Suppressor macrophage treated with lipopolysaccharide for 4 hours (primary cell): ENCODE data around the gene ENPEP.
"Not testable (repeated sequence)": the region's sequence is repeated elsewhere in the genome, so short reads cannot be mapped to it uniquely, and the experiment has no call there.

Source experiments
- DNase-seq: peaks from one replicate; pipeline ENCODE4 v3.0.0-alpha.2; 2020

ENPEP gene

DNA sequence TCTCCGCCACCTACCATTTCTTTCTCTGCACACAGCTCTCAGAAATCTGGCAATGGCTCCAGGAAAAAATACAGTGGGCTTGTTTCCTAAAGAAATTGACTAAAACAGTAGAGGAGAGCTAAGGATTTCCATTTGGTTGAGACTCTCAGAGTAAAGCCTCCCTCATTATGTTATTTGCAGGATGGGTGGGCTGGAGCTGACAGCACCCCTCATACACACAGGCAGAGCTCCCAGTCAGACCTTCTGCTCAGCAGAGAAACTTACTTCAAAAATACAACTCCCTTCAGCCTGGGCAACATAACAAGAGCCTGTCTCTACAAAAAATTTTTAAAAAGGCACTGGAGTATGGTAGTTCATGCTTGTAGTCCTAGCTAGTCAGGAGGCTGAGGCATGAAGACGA is 44.9 kb downstream of the ENPEP start:
- DNase-seq = no peak

DNA sequence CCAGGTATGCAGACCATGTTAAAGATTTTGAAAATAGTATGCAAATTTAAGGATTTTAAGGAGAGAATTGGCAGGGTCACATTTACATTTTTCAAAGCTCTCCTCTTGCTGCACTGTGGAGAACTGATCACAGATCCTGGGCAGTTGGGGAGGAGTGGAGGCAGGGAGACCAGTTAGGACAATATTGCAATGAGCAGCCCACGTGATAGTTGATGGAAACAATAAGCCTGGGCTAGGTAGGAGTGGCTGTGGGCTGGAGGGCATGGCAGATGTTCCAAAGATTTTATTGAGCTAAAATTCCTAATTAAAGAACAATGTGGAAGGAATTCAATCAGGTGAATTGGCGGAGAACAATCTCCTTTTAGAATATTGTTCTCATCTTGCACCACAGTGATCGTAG is 50.6 kb downstream of the ENPEP start:
- DNase-seq = no peak

DNA sequence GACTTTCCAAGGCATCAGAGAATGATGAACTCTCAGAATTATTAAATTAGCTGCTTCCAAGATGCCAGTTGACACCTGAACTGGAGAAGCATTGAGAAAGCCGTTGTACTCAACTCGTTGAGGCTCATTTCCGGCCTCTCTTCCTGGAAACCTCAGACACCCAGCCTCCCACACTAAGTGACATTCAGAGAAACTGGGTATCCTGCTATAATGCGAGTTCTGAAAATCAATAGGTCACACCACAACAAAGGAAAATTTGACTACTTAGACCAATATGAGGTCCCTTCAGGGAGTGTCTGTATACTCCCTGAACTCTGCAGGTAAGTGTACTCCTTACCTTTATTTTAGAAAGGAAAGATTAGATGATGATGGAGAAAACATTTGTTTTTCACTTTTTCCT is 51.2 kb downstream of the ENPEP start:
- no peak for DNase-seq

DNA sequence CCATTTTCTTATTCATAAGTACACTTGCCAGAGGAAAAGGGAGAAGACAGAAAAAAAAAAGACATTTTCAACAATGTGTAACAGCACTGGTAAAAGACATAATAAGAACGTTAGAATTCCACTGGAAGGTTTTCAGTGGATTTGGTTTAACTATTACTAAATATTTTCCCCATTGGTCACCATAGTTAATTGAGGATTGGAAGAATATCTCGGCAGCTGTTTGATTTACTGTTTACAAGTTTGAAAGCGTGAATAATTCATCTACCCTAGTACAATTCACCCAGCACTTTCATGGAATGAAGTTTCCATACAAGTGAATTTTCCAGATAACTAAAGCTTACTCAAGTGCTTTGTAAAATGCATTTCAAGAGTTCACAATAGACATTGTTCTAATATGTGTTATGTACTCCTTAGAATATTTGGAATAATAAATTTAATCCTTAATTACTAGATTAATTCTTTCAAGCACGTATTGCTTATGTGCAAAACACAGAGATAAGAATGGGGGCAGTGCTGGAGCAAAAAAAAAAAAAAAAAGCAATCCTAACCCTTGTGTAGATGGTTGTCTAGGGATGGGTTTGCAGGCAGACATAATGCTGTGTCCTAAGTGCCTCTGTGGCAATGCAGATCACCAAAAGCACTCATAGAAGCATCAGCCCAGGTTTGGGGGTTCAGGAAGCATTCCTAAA is 57.1 kb downstream of the ENPEP start:
- DNase-seq = no peak

DNA sequence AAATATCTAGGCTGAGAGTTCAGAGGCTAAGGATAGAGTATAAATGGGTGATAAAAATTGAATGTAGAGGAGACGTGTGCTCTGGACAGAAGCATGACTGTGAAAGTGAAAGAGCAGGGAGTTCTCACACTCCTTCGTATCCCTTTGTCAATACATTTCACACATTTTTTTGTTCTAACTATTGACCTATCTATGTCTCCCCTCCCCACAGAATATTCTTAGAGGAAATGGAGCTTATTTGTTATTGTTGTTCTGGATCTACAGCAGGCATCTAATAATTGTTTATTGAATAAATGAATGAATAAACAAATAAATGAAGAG is 57.6 kb downstream of the ENPEP start:
- no peak for DNase-seq

DNA sequence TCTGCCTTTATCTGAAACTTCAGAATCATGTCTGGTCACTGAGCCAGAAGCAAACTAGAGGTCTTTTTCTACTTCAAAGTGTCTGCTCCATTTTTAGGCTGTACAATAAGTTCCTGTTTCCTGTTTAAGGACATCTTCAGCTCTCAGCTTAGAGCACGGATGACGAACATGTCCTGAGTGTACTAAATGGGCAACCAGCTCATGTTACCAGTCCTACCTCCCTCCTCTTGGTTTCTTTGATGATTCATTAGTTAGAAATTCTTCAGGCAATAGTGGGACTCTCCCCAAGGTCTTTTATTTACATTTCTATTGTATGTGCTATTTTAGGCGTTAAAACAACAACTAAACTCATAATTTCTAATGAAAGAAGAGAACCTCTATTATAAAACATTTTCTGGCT is 58.0 kb downstream of the ENPEP start:
- DNase-seq = no peak

DNA sequence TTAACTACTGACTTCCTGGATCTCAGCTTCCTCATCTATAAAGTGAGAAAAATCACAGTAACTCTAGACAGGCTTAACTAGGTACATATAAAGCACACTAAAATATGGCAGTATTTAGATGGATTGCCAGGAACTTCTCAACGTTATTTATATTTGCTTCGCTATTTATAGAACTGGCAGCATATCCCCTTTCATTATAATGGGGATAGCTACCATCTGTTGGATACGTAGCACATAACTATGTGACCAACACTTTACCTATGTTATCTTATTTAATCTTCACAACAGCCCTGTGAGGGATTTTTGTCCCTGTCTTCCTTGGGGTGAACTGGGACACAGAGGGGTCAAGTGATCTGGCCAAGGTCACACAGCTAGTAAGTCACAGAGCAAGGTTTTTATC is 64.6 kb downstream of the ENPEP start:
- no peak for DNase-seq

DNA sequence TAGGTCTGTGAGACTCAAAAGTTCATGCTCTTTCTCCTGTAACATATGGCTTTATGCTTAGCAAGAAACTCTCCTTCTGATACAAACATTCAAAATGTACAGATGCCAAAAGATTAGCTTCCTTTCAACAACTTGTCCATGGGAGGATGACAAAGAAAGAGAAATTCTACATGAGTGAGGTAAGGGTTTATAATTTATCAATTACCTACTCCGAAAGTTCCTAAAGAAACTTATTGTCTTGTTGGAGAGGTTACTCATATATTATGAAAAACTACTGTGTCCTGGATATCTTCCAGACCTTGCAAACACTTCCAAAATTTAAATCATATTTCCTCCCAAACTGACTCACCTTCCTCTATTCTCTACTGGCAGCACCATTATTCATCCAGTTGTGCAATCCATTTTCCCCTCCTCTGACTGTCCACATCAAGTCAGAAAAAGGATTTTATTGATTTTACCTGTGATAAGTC is 65.1 kb downstream of the ENPEP start:
- no peak for DNase-seq

DNA sequence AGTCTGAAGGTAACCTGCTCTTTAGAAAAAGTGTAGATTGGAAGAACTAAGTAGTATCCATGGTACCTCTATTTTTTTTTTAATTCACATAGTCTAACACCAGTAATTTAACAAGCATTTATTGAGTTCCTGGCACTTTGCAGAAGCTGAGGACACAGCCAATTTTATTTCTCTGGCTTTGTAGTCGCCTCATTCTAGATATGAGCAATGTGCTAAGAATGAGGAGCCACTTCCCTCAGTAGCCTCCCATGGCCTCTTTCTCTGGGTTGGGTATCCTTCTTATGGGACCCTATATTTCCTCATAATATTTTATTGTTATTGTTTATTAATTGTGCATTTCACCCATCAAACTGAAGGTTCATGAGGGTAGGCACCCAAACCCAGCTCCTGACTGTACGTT is 67.6 kb downstream of the ENPEP start:
- no peak for DNase-seq

DNA sequence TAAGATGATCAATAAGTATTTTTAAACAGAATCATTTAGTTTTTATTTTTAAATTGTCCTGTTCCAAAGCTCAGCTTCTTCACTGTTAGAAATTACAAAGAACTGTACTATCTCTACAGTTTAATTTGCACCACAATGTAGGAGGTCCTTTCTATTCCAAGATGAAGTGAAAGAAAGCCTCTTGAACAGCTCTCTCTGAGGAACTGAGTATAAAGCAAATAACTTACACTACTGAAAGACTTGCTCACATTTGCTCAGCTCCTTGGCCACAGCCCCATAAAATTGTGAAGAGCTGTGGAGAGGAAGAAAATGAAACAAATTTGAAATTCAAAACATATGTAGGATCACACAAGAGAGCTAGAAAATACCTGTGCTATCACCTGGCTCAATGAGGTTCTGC is 68.6 kb downstream of the ENPEP start:
- DNase-seq = no peak

DNA sequence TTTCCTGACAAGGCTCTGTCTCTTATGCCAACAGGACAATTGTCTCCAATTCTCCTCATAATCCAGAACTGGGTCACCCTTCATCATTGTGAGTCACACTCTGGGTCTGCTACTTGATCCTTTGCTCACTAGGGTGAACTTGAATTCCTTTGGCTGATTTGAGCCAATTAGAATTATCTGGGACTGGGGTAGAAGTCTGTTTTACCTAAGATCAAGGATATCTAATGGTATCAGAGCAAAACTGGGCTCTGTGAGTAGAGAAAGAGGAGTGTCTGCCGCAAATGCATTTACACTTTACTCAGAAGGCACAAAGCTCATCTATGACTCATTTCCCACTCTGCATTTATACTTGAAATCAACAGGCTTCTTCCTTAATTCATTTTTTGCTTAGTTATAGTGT is 74.3 kb downstream of the ENPEP start:
- DNase-seq = no peak

DNA sequence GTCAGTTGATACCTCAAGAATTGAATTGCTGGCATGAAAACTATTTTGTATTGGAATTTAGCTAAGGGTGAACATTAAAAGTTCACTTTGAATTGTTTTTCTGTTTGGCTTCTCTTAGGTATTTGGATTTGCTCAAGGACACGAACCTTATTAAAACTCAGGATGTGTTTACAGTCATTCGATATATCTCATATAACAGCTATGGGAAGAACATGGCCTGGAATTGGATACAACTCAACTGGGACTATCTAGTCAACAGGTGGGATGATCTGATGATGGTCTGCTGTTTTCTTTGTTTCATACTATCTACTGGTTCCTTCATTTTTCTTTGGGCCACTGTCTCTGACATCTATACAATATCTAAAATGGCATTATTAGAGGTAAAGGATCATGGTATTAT is 77.2 kb downstream of the ENPEP start:
- DNase-seq = no peak

DNA sequence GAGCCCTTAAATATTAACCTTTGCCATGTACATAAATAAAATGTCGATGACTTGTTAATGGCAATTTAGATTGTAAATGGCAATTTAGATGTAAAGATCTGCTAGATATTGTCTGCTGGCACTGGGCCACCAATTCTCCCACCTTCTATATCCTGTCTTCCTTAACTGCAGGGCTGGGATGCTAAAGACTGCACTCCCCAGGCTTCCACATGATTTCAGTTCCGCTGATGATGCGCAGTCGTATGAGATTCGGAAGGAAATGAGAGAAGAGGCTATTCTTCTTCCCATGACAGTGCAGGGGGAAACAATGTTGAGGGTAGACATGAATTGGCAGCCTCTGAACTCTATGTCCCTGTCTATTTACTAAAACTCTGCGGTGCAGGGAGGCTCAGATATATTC is 91.3 kb downstream of the ENPEP start:
- no peak for DNase-seq

DNA sequence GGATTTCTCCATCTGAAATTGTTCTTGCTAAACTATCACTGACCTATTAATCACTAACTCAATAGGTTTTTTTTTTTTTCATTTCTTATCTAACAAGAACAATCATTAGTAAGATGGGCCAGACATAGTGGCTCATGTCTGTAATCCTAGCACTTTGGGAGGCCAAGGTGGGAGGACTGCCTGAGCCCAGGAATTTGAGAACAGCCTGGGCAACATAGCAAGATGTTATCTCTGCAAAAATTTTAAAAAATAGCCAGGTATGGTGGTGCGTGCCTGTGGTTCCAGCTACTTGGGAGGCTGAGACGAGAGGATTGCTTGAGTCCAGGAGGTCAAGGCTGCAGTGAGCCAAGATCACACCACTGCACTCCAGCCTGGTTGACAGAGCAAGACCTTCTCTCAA is 100.7 kb downstream of the ENPEP start:
- not testable (repeated sequence) for DNase-seq

DNA sequence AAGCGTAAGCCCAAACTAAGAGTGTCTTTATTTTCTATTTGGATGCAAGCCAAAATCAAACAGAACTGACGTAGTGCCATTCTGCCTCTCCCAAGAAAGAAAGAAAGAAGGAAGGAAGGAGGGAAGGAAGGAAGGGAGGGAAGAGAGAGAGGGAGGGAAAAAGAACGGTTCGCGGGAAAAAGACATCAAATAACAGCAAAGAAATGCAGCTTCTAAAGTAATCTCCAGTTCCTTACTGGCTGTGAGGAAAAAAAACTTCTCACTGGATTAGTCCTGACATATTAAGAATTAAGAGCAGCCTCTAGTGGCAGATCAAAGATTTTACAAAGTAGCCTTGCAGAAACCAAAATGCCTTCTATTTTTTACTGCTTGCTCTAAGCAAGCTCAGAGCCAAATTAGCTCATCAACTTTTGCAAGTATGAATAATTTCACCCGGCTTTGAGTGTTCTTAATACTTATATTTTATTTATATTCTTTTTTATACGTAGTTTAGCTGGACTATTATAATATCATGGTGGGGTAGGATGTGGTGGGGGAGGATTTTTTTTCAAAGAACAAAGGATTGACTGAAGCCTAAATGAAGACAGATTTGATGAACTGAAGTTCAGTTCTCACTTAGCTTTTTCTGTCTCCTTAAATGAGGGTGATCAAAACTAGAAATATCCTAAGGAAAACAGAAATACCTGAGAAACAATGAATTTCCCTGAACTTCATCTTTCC is 110.3 kb downstream of the ENPEP start:
- DNase-seq = peak; percentile 2

DNA sequence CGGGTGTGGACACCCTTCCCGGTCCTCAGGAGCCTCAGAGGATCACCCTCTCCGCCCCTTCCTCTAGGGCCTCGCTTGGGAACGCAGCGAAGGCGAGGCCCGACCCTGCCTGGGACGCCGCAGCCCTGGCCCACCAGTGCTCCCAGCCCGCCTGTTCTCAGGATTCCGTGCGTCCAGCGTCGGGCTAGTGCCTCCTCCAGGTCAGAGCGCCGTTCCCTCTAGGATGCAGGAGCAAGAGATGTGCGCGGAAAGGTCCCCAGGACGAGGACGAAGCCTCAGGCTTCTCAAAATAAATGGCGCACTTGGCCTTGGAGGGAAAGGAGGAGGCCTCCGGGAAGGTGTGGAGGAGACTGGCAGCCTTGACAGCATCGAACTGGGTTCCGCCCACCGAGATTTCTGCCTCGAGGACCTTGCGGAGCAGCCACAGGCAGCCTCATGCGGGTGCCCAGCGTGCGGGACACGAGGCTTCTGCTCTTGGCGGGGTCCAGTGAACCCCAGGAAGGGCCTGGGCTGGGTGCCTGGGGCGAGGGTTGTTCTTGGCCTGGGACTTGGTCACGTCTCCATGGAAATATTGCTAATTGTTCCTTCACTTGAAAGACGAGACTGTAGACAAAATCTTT is 111.8 kb downstream of the ENPEP start:
- no peak for DNase-seq

DNA sequence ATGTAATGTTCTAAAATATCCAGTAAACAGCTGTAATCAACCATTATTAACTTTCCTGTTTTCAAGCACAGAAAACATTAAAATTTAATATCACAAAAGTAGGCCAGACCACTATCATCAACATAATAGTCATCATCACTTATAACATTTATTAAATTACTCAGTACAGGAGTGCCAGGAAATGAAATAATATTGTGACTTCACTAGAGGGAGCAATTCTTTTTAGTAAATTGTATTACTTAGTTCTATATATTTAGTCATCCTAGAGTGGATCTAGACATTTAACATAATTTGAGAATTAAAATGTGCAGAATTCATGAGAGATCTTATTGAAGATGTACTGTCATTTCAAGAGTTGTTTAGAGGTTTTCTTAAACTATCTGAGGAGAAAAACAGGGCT is 113.3 kb downstream of the ENPEP start:
- no peak for DNase-seq

DNA sequence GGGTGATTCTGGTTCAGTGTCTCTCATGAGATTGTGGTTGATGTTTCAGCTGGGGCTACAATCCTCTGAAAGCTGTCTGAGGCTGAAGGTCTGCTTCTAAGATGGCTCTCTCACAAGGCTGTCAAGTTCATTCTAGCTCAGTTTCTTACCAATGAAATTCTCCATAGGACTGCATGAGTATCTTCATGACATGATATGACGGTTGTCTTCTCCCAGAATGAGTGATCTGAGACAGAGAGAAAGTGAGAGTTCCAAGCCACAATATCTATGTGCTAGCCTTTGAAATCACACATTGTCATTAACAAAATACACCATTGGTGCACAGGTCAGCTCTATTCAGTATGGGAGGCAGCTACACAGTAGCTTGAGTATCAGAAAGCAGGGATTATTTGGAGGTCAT is 119.6 kb downstream of the ENPEP start:
- no peak for DNase-seq

DNA sequence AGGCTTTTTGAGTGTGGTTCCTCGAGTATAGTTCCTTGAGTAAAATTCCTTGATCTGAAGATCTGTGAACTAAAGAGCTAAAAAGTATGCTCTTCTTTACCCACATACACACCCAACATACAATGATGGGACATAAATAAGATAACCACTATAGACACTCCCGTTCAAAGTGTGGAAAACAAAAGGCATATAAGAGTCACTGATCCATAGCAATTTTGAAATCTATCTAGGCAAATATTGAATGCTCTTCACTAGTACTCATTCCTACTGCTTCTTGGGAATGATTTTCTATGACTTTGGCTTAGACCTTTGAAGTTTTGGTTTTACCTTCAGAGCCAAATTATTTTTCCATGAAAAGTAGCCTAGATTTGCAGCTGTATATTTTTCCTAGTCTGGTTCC is 120.5 kb downstream of the ENPEP start:
- no peak for DNase-seq

DNA sequence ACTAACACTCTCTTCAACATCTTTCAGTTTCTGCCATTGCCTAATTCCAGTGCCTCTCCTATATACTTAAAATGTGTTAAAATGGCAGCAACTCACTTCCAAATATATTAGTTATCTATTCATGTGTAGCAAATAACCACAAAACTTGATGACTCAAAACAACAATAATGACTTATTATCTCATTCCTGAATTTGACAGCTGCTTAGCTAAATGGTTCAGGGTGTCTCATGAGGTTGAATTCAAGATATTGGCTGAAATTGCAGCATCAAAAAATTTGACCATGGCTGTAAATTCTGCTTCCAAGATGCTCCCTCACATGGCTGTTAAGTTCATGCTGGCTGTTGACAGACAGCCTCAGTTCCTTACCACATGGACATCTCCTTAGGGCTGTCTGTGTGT is 121.6 kb downstream of the ENPEP start:
- no peak for DNase-seq

DNA sequence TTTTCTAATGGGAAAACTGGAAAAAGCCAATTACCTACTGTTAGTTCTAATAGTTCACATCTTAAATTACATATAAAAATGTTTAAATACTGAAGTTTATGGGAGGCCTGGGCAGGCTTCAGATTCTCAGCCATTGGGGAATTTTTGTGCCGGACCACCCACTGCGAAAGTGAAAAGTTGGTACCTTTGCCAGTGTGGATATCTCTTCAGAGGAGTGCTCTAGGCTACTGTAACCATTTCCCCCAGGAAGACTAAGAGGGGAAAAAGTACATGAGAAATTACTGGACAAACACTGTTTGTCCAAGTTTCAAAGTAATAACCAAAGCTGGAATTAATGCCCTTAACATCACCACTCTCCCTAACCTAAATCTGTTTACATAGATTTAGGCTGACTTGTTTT is 126.1 kb downstream of the ENPEP start:
- no peak for DNase-seq

DNA sequence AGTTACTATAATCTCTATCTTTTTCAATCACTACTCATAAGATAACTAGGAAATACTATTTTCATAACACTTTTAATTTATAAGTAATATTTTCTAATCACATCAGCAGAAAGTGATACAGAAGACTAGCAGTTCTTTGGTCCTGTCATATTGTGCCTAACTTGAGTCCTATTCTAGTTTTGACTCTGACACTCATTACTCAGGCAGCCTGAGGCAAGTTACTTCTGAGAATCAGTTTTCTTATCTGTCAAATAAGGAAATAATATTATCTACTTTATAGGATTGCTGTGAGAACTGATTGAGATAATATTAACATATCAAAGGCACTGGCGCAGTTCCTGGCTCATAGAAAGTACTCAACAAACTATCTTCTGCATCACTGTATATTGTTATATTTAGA is 129.1 kb downstream of the ENPEP start:
- no peak for DNase-seq

DNA sequence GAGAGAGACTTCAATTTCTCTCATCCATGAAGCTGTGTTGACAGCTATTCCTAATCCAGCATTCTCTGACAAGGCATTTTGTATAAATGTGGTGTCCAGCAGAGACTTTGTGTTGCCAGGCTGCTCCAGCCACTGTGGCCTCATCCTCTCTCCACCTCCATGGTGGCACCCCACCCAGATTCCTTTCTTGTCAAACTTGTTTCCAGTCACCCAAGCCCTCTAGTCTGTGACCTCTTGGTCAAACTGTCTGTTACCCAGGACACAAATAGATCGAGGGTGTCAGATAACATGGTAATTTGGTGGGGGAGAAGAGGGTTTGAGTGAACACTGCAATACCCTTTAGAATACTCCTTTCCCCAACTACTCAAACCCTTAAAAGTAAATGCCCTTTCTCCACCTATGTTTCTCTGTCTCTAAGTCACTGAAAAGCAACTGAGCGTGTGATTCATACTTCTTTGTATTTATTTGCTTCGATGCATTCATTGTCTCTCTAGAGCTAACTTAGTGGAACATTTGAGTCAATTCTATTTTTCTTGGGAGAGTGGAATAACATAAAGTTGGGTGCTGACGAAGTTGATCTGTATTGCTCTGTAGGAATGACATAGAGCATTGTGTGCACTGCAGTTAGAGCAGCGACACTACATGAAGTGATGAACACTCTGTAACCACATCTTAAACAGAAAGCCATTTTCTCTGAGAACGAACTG is 133.2 kb downstream of the ENPEP start:
- no peak for DNase-seq

DNA sequence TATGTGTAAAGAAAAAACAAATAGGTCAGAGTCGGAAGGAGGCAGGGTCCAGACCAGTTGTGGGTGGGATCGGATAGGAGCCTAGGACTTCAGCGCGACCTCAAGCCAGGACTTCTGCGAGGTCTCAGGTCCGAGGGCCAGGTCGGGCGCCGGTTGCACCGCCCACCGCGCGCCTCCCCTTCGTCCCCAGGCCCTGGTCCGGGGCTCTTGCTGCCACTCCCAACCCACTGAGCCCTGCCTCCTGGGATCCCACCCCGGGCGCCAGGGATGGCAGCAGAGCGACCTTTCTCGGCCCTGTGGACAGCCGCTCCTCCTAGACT is 134.6 kb downstream of the ENPEP start:
- no peak for DNase-seq
